Mesodermal cell (in vitro differentiated cells): ENCODE measurements around the gene LOC128125822.

Experiments used
- H3K27ac ChIP-seq: 2 replicates; pipeline ENCODE4 v1.7.0; 2013; ENCODE audit warnings: mild to moderate bottlenecking, low read depth, low read length, moderate library complexity; ENCODE audit not compliant: severe bottlenecking
- H3K36me3 ChIP-seq: 2 replicates; pipeline ENCODE4 v1.7.1; 2013; ENCODE audit warnings: mild to moderate bottlenecking, low read length, moderate library complexity; ENCODE audit not compliant: control insufficient read depth, insufficient read depth
- H3K4me1 ChIP-seq: one replicate; pipeline ENCODE4 v1.7.1; 2013; ENCODE audit warnings: mild to moderate bottlenecking, low read length; ENCODE audit not compliant: insufficient read depth, control insufficient read depth, poor library complexity, severe bottlenecking
- H3K4me3 ChIP-seq: 2 replicates; pipeline ENCODE4 v1.7.0; 2013; ENCODE audit warnings: low read length, control low read depth, mild to moderate bottlenecking; ENCODE audit not compliant: insufficient read depth, poor library complexity, severe bottlenecking; ENCODE audit errors: extremely low read depth
- H3K9me3 ChIP-seq: 2 replicates; pipeline ENCODE4 v1.7.1; 2013; ENCODE audit warnings: mild to moderate bottlenecking, low read length, moderate library complexity; ENCODE audit not compliant: control insufficient read depth
- WGBS, 2 experiments: methylation state at CpG; one replicate each; pipeline ENCODE4 v1.1.5; 2013; ENCODE audit warnings: missing lambda C conversion rate in 2 of 2; ENCODE audit not compliant: insufficient coverage in 2 of 2; 5-methylcytosine and 5-hydroxymethylcytosine counted together

Gene LOC128125822

DNA sequence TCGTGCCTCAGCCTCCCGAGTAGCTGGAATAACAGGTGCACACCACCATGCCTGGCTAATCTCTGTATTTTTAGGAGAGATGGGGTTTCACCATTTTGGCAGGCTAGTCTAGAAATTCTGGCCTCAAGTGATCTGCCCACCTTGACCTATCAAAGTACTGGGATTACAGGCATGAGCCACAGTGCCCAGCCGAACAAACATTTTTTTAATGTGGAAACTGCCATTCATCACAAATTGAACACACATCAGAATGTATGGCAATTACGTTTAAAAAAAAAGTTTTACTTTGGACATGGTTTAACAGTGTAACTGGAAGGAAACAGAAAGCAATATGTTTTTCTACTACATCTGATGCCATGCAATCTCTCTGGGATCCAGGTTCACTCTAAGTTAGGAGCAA is 38.3 kb upstream of the LOC128125822 start:
- 93% methylated on average over 2 to 3 of the region's 4 CpGs for WGBS, 2 experiments

DNA sequence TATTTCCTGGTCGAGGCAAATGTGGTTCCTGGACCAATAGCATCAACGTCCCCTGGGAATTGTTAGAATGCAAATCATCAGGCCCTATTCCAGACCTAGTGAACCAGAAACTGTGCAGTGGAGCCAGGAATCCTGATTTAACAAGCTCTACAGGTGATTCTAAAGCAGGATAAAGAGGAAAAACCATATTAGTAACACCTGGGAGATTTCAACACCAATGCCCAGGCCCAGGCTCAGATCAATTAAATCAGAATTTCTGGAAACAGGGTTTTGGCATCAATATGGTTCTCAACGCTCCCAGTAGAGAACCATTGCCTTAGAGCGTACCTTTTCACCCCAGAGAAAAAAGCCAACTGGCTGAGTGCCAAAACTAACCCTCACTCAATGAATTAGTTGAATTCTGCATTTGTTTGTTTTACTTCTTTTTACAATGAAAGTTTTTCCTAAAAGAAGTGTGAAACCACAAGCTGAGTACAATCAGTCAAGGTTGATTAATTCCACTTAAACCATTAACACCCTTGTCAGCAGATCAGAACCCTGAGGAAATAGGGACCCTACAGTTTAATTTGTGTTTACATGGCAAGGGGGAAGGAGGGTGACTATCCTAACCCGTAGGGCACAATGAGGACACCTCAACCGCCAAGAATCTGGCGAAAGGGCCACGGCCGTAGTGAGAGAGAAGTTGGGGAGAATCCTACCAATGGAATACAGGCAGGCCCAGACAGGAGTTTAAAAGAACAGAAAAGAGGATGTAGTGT is 34.9 kb upstream of the LOC128125822 start:
- H3K4me1 ChIP-seq: no peaks in the 10 kb centered on the region
- WGBS, 2 experiments: 30 to 31% methylated on average over 7 to 8 of the region's 9 CpGs
- no peaks in the 10 kb centered on the region for H3K36me3 ChIP-seq
- no peak overlapping the region for H3K4me3 ChIP-seq
- H3K9me3 ChIP-seq: no peaks in the 10 kb centered on the region
- no peak overlapping the region for H3K27ac ChIP-seq

More for the DNA sequence above, 38.3 kb upstream of the LOC128125822 start:
- no peaks in the 10 kb centered on the region for H3K4me1 ChIP-seq
- no peak overlapping the region for H3K27ac ChIP-seq
- H3K4me3 ChIP-seq: no peak overlapping the region
- H3K9me3 ChIP-seq: no peaks in the 10 kb centered on the region
- H3K36me3 ChIP-seq: no peaks in the 10 kb centered on the region

DNA sequence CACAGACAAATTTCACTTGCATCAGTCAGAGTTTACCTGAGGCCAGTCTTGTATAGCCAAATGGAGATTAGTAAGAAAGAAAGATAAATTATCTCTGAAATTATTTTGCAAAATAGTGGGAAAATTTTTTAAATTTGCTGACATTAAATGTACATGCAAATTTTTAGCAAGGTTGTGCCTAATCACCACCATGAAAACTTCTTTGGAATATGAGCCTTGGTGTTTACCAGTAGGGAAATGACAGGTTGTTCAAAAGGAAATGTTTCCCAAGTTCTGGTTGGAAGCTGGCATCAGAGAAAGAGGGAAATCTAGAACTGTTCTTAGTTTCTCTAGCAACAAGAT is 34.4 kb upstream of the LOC128125822 start:
- H3K9me3 ChIP-seq: no peaks in the 10 kb centered on the region
- H3K36me3 ChIP-seq: no peaks in the 10 kb centered on the region
- H3K4me3 ChIP-seq: no peak overlapping the region
- H3K4me1 ChIP-seq: no peaks in the 10 kb centered on the region
- no peak overlapping the region for H3K27ac ChIP-seq

DNA sequence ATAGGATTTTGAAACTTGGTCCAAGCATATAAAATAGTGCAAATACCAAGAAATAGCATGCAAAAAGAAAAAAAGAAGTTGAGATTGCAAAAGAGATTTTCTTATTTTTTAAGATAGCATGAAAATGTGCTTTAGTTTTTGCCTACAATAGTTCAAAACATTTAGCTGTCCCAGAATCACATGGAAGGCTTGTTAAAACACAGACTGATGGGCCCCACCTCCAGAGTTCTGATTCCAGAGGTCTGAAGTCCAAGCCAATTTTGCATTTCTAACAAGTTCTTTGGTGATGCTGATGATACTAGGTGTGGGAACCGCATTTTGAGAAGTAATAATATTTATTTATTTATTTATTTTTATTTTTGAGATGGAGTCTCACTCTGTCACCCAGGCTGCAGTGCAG is 33.7 kb upstream of the LOC128125822 start:
- Histone ChIP-seq H3K4me1 (no peaks in the 10 kb centered on the region), H3K36me3 (no peaks in the 10 kb centered on the region), H3K4me3 (no peak overlapping the region), H3K27ac (no peak overlapping the region), H3K9me3 (no peaks in the 10 kb centered on the region)
- WGBS, 2 experiments: no CpG with 5 or more reads among the region's 1 CpG

DNA sequence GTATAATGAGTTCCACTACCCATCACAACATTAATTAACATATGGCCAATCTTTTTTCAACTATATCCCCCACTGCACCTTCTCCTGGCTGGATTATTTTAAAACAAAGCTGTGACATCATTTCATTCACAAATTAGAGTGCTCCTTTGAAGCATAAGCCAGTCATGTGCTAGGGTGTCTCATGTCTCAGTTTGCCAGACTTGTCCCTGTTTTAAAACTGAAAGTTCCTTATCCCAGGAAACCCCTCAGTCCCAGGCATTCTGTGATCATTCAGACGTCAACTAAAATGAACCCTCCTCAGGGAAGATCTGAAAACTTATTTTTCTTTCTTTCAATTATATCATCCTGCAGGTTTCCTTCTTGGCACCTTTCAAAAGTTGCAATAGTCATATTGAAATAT is 29.3 kb upstream of the LOC128125822 start:
- no peaks in the 10 kb centered on the region for H3K4me1 ChIP-seq
- H3K27ac ChIP-seq: no peak overlapping the region
- 83% methylated on average over 1 of the region's 1 CpG for WGBS, 2 experiments
- H3K36me3 ChIP-seq: no peaks in the 10 kb centered on the region
- no peaks in the 10 kb centered on the region for H3K9me3 ChIP-seq
- no peak overlapping the region for H3K4me3 ChIP-seq

DNA sequence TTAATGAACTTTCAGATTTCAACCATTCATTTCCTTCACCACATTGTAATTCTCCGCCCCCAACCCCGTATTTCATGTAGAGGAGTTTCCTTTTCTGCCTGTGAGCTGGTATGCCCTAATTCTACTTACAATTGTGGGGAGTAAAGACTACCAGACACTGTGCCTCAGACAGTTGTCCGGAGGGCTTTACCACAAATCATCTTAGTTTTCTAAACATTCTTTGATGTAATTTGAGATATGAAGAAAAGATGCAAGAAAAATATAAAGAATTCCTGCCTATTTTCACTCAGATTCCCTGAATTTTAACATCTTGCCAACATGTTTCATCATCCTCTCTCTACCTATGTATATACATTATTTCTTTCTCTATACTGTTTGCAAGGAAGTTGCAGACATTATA is 28.3 kb upstream of the LOC128125822 start:
- Histone ChIP-seq H3K9me3 (no peaks in the 10 kb centered on the region), H3K4me1 (no peaks in the 10 kb centered on the region), H3K4me3 (no peak overlapping the region), H3K27ac (no peak overlapping the region), H3K36me3 (no peaks in the 10 kb centered on the region)
- no CpG with 5 or more reads among the region's 3 CpGs for WGBS, 2 experiments

DNA sequence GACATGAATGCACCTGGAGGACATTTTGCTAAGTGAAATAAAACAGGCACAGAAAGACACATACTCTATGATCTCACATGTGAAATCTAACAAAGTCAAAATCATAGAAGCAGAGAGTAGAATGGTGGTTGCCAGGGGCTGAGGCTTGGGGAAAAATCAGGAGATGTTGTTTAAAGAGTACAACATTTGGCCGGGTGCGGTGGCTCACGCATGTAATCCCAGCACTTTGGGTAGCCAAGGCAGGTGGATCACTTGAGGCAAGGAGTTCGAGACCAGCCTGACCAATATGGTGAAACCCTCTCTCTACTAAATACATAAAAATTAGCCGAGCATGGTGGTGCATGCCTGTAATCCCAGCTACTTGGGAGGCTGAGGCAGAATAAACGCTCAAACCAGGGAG is 26.0 kb upstream of the LOC128125822 start:
- Histone ChIP-seq H3K4me3 (no peak overlapping the region), H3K36me3 (no peaks in the 10 kb centered on the region), H3K9me3 (no peaks in the 10 kb centered on the region), H3K4me1 (no peaks in the 10 kb centered on the region), H3K27ac (no peak overlapping the region)
- WGBS, 2 experiments: 85 to 86% methylated on average over 4 to 6 of the region's 6 CpGs

DNA sequence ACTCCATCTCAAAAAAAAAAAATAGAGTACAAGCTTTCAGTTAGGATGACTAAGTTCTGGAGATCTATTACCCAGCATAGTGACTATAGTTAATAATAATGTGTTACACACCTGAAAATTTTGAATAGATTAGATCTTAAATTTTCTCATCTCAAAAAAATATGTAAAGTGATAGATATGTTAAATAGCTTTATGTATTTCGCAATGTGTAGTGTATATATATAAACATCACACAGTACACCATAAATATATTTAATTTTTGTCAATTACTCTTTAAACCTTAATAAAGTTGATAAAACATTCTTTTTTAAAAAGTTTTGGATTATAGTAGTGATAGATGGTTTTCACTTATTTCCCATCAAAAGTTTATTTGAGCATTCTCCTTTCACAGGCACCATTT is 25.6 kb upstream of the LOC128125822 start:
- no peak overlapping the region for H3K27ac ChIP-seq
- no peaks in the 10 kb centered on the region for H3K9me3 ChIP-seq
- no peaks in the 10 kb centered on the region for H3K4me1 ChIP-seq
- WGBS, 2 experiments: no CpG with 5 or more reads among the region's 1 CpG
- no peaks in the 10 kb centered on the region for H3K36me3 ChIP-seq
- no peak overlapping the region for H3K4me3 ChIP-seq

DNA sequence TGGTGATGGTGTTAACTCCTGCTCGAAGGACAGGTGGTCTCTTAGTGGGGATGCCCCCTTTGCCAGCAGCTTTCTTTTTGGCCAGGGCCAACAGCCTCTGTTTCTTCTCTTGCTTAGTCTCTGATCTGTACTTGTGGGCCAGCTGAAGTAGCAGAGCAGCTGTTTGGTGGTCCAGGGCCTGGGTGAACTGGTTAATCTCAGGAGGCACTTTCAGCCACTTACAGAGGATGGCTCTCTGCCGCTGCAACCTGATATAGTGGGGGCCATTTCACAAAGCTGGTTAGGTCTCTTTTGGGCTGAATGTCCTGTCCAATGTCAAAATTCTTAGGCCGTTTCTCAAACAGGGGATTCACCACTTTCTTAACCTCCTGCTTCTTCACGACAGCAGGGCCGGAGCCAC is 23.2 kb upstream of the LOC128125822 start:
- H3K4me1 ChIP-seq: no peaks in the 10 kb centered on the region
- H3K27ac ChIP-seq: no peak overlapping the region
- no peak overlapping the region for H3K4me3 ChIP-seq
- no peaks in the 10 kb centered on the region for H3K9me3 ChIP-seq
- no peaks in the 10 kb centered on the region for H3K36me3 ChIP-seq
- WGBS, 2 experiments: 83 to 89% methylated on average over 2 to 3 of the region's 5 CpGs

DNA sequence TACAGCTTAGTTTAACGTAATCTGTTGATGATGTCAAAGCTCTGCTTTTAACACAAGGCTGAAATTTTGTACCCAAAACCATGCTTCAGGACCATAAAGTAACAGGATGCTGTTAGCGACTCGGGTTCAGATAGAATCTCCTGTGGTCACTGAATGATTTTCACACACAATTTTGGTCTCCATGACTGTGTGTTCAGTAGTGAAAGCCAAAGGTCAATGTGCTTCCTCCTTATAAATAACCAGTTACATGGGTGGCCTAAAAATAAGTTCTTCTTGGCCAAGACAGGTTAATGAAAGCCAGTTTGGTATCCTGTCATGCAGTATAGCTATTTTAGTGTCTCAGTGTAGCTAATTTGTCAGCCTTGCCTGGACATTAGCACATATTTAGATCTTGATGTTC is 19.1 kb upstream of the LOC128125822 start:
- no peak overlapping the region for H3K27ac ChIP-seq
- H3K36me3 ChIP-seq: no peaks in the 10 kb centered on the region
- 70 to 100% methylated on average over 1 to 2 of the region's 3 CpGs for WGBS, 2 experiments

DNA sequence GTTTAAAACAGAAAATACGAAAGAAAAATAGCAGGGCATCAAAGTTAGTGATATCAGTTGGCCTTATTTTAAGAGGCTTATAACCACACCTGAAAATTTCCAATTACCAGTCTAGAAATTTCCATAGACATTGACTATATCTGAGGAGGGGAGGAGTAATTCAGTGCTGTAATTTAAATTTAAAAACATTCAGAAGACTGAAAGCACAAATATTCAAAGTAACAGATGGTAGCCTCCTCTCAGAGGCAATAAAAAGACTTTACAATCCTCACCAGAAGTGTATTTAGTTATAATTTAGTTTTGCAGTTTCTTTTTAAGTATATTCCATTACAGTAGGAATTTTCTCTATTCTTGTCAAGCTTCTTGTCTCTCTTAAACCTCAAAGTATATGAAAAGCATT is 18.4 kb upstream of the LOC128125822 start:
- no peaks in the 10 kb centered on the region for H3K36me3 ChIP-seq
- H3K4me1 ChIP-seq: no peaks in the 10 kb centered on the region
- no peak overlapping the region for H3K4me3 ChIP-seq
- WGBS, 2 experiments: no CpG with 5 or more reads among the region's 1 CpG
- no peak overlapping the region for H3K27ac ChIP-seq
- H3K9me3 ChIP-seq: no peaks in the 10 kb centered on the region

More for the DNA sequence above, 19.1 kb upstream of the LOC128125822 start:
- Histone ChIP-seq H3K4me1 (no peaks in the 10 kb centered on the region), H3K9me3 (no peaks in the 10 kb centered on the region), H3K4me3 (no peak overlapping the region)
